Neural cell (in vitro differentiated cells): ENCODE measurements around the gene STAT6. TPM values are rescaled to one million over a fixed set of nuclear protein-coding genes. Genes with fewer than 3 reads are reported as not detected.

Experiments used
- H2AFZ ChIP-seq: fragments of 200-600, 300-800 bp; sonication (generic), shearing (Covaris generic); 2 replicates; pipeline ENCODE4 v1.6.0; 2014; ENCODE audit warnings: low read depth, mild to moderate bottlenecking, antibody characterized with exemption, low read length, moderate library complexity
- H3F3A ChIP-seq: fragments of 200-600 bp; shearing (Covaris generic); 2 replicates; pipeline ENCODE4 v1.6.1; 2016; ENCODE audit warnings: mild to moderate bottlenecking, moderate library complexity, mixed read lengths, antibody characterized with exemption, low read length; ENCODE audit not compliant: insufficient read depth, poor library complexity, severe bottlenecking
- H3K27ac ChIP-seq: fragments of 200-600, 300-800 bp; sonication (generic), shearing (Covaris generic); 2 replicates; pipeline ENCODE4 v1.5.1; 2014; ENCODE audit warnings: mild to moderate bottlenecking, low read length, moderate library complexity
- H3K27me3 ChIP-seq: fragments of 300-800, 200-600 bp; sonication (generic), shearing (Covaris generic); 2 replicates; pipeline ENCODE4 v1.6.0; 2014; ENCODE audit warnings: mild to moderate bottlenecking, low read depth, low read length, moderate library complexity; ENCODE audit not compliant: insufficient read depth
- H3K36me3 ChIP-seq: fragments of 300-800, 200-600 bp; sonication (generic), shearing (Covaris generic); 2 replicates; pipeline ENCODE4 v1.5.1; 2014; ENCODE audit warnings: mild to moderate bottlenecking, antibody characterized with exemption, low read length, moderate library complexity; ENCODE audit not compliant: insufficient read depth
- H3K4me2 ChIP-seq: fragments of 300-800, 200-600 bp; sonication (generic), shearing (Covaris generic); 2 replicates; pipeline ENCODE4 v1.6.0; 2014; ENCODE audit warnings: mild to moderate bottlenecking, low read length
- H3K4me3 ChIP-seq: fragments of 300-800, 200-600 bp; sonication (generic), shearing (Covaris generic); 2 replicates; pipeline ENCODE4 v1.5.1; 2014; ENCODE audit warnings: mild to moderate bottlenecking, low read length, moderate library complexity
- H3K79me2 ChIP-seq: fragments of 200-600 bp; shearing (Covaris generic); replicated peaks from 2 replicates; pipeline ENCODE4 v1.6.0; 2014; ENCODE audit warnings: mild to moderate bottlenecking, low read length, moderate library complexity; ENCODE audit not compliant: insufficient read depth
- H3K9ac ChIP-seq: fragments of 300-800, 200-600 bp; sonication (generic), shearing (Covaris generic); 2 replicates; pipeline ENCODE4 v1.6.1; 2016; ENCODE audit warnings: mild to moderate bottlenecking, low read length, mixed read lengths
- H3K9me2 ChIP-seq: fragments of 200-600 bp; shearing (Covaris generic); 2 replicates; pipeline ENCODE4 v1.6.1; 2016; ENCODE audit warnings: mild to moderate bottlenecking, low read length, mixed read lengths; ENCODE audit not compliant: insufficient read depth
- H3K9me3 ChIP-seq: fragments of 200-600, 300-800 bp; sonication (generic), shearing (Covaris generic); 2 replicates; pipeline ENCODE4 v1.6.1; 2016; ENCODE audit warnings: mild to moderate bottlenecking, mixed run types, low read length, moderate library complexity, mixed read lengths
- H4K20me1 ChIP-seq: fragments of 200-600 bp; shearing (Covaris generic); 2 replicates; pipeline ENCODE4 v1.6.1; 2016; ENCODE audit warnings: mild to moderate bottlenecking, mixed run types; ENCODE audit not compliant: insufficient read depth
- EP300 ChIP-seq: fragments of 450-650 bp; conservative IDR thresholded peaks from 2 replicates; pipeline ENCODE4 v1.6.1; 2014; ENCODE audit warnings: antibody characterized with exemption, mild to moderate bottlenecking, moderate library complexity; ENCODE audit not compliant: poor library complexity, severe bottlenecking
- MXI1 ChIP-seq: fragments of 450-650 bp; conservative IDR thresholded peaks from 2 replicates; pipeline ENCODE4 v1.6.1; 2014; ENCODE audit warnings: antibody characterized with exemption, mild to moderate bottlenecking; ENCODE audit not compliant: poor library complexity, severe bottlenecking
- POLR2AphosphoS5 ChIP-seq: IDR thresholded peaks from 2 replicates; pipeline ENCODE4 v1.6.1; 2012
- RAD21 ChIP-seq: fragments of 450-650 bp; conservative IDR thresholded peaks from 2 replicates; pipeline ENCODE4 v1.6.1; 2014; ENCODE audit warnings: antibody characterized with exemption, mild to moderate bottlenecking, moderate library complexity
- SMC3 ChIP-seq: fragments of 450-650 bp; conservative IDR thresholded peaks from 2 replicates; pipeline ENCODE4 v1.6.1; 2014; ENCODE audit warnings: antibody characterized with exemption, mild to moderate bottlenecking, moderate library complexity; ENCODE audit not compliant: poor library complexity
- TAF1 ChIP-seq: IDR thresholded peaks from 2 replicates; pipeline ENCODE4 v1.6.1; 2012; ENCODE audit warnings: low read depth
- polyA plus RNA-seq: library from polyadenylated mRNA; depleted of rRNA; stranded (reverse); fragments of >200 nt; gene quantifications from 2 replicates; pipeline ENCODE4 v1.2.3, GENCODE V29; 2014
- TF ChIP-seq, protein P1 (sequence below): fragments of 450-650 bp; IDR thresholded peaks from 2 replicates; pipeline ENCODE4 v1.5.1; 2014; ENCODE audit warnings: antibody characterized with exemption, mild to moderate bottlenecking, moderate library complexity; ENCODE audit not compliant: poor library complexity, severe bottlenecking
- TF ChIP-seq, protein P2 (sequence below): IDR thresholded peaks from 2 replicates; pipeline ENCODE4 v1.6.1; 2012; ENCODE audit warnings: borderline replicate concordance

The STAT6 gene
- polyA plus RNA-seq, 1 donor from 2014 or later: not detected

DNA sequence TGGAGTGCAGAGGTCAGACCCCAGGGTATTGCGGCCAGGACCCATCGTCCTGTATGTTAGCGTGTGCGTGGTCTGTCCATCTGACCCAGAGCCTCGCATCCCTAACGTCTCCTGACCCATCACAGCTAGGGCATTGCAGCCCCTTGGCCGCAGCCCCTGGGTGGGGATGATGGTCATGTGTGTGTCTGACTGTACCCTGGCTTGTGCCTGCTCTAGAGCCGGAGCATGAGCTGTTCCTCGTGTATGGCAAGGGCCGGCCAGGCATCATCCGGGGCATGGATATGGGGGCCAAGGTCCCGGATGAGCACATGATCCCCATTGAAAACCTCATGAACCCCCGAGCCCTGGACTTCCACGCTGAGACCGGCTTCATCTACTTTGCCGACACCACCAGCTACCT lies 47.0 kb upstream of the STAT6 start:
- Histone ChIP-seq H3K9me3 (no peaks in the 10 kb centered on the region), H4K20me1 (no peaks in the 10 kb centered on the region), H3K27ac (no peak overlapping the region), H3K79me2 (no peaks in the 10 kb centered on the region), H3F3A (no peaks in the 10 kb centered on the region), H3K4me2 (no peak overlapping the region), H3K36me3 (peaks cover 14% of the 10 kb centered on the region), H3K9ac (no peak overlapping the region), H3K9me2 (no peaks in the 10 kb centered on the region), H2AFZ (no peak overlapping the region), H3K4me3 (no peak overlapping the region), H3K27me3 (no peaks in the 10 kb centered on the region)
- TF ChIP-seq TAF1 (no peak), EP300 (no peak), POLR2AphosphoS5 (no peak), MXI1 (no peak), RAD21 (no peak), SMC3 (no peak)
- TF ChIP-seq, protein P1, sequence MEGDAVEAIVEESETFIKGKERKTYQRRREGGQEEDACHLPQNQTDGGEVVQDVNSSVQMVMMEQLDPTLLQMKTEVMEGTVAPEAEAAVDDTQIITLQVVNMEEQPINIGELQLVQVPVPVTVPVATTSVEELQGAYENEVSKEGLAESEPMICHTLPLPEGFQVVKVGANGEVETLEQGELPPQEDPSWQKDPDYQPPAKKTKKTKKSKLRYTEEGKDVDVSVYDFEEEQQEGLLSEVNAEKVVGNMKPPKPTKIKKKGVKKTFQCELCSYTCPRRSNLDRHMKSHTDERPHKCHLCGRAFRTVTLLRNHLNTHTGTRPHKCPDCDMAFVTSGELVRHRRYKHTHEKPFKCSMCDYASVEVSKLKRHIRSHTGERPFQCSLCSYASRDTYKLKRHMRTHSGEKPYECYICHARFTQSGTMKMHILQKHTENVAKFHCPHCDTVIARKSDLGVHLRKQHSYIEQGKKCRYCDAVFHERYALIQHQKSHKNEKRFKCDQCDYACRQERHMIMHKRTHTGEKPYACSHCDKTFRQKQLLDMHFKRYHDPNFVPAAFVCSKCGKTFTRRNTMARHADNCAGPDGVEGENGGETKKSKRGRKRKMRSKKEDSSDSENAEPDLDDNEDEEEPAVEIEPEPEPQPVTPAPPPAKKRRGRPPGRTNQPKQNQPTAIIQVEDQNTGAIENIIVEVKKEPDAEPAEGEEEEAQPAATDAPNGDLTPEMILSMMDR: no peak
- TF ChIP-seq, protein P2, sequence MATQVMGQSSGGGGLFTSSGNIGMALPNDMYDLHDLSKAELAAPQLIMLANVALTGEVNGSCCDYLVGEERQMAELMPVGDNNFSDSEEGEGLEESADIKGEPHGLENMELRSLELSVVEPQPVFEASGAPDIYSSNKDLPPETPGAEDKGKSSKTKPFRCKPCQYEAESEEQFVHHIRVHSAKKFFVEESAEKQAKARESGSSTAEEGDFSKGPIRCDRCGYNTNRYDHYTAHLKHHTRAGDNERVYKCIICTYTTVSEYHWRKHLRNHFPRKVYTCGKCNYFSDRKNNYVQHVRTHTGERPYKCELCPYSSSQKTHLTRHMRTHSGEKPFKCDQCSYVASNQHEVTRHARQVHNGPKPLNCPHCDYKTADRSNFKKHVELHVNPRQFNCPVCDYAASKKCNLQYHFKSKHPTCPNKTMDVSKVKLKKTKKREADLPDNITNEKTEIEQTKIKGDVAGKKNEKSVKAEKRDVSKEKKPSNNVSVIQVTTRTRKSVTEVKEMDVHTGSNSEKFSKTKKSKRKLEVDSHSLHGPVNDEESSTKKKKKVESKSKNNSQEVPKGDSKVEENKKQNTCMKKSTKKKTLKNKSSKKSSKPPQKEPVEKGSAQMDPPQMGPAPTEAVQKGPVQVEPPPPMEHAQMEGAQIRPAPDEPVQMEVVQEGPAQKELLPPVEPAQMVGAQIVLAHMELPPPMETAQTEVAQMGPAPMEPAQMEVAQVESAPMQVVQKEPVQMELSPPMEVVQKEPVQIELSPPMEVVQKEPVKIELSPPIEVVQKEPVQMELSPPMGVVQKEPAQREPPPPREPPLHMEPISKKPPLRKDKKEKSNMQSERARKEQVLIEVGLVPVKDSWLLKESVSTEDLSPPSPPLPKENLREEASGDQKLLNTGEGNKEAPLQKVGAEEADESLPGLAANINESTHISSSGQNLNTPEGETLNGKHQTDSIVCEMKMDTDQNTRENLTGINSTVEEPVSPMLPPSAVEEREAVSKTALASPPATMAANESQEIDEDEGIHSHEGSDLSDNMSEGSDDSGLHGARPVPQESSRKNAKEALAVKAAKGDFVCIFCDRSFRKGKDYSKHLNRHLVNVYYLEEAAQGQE: no peak

DNA sequence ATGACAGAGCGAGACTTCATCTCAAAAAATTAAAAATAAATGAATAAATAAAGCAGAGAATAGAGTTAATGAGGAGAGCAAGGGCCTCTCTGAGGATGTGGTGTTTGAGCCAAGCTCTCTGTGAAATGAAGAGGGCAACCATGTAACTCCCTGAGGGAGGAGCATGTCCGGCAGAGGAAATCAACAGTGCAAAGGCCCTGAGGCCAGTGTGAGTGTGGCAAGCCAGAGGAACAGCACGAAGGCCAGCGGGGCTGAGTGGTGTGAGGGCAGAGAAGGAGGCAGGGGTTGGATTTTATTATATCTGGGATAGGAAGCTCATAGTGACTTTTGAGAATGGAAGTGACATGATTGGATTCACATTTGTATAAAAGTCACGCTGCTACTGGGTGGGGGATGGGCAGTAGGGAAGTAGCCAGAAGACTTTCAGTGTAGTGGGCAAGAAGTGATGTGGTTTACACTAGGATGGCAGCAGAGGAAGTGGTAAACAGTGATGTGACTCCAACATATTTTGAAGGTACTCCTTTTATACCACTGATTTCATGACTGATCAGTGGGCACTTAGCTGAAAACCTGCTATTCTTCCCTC lies 46.5 kb upstream of the STAT6 start:
- no peaks in the 10 kb centered on the region for H3K27me3 ChIP-seq
- no peak overlapping the region for H3K4me3 ChIP-seq
- no peak overlapping the region for H3K4me2 ChIP-seq
- H2AFZ ChIP-seq: no peak overlapping the region
- TF ChIP-seq EP300: no peak
- TF ChIP-seq RAD21: no peak
- TF ChIP-seq, protein P2: no peak
- TF ChIP-seq MXI1: no peak
- TF ChIP-seq, protein P1: no peak
- no peak for TF ChIP-seq TAF1
- no peaks in the 10 kb centered on the region for H3F3A ChIP-seq
- H3K9me3 ChIP-seq: no peaks in the 10 kb centered on the region
- no peak overlapping the region for H3K27ac ChIP-seq
- H3K9me2 ChIP-seq: no peaks in the 10 kb centered on the region
- H4K20me1 ChIP-seq: no peaks in the 10 kb centered on the region
- H3K36me3 ChIP-seq: peaks cover 11% of the 10 kb centered on the region
- H3K9ac ChIP-seq: no peak overlapping the region
- no peaks in the 10 kb centered on the region for H3K79me2 ChIP-seq
